ENCODE data around the gene GRIK4.

Gene GRIK4

DNA sequence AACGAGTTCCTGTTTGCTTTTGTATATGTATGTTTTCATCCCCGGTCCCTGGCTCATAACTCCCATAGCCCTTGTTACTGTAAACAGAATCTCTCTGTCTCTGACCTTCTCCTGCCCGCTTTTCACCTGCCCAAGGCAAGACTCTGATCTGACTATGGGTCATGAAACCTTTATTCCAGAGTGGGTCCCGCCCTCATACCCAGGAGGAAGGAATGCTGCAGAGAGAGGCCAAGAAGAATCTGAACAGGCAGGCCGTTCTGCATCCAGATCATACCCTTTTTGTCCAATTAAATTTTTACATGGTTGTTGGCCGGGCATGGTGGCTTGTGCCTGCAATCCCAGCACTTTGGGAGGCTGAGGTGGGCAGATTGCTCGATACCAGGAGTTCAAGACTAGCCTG, 39.6 kb downstream of the GRIK4 start:
- DNase-seq: no peak

DNA sequence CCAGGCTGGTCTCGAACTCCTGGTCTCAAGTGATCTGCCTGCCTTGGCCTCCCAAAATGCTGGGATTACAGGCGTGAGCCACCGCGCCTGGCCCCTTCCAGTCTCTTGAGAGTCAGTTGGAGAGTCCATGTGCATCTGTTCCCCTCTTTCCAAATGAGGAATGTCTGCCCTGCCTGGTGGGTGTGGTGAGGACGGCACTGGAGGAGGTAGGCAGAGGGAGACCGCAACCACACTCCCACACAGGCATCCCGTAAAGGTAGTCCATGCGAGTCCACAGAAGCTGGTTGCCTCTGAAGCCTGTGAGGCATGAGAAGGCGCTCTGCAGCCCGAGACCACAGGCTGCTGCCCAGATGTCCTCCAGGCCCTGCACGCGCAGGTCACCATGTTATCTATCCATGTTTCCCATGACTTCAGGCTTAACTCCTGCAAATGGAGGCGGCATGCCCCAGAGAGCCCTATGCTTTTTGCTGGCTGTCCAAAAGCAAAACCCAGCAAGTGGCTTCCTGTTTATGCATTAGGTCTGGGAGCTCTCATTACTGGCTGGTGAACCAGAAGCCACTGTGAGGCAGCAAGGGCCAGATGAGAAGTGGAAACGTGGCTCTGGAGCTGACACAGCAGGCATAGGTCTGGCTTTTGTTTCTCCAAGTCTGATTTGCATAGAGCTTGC, 43.4 kb downstream of the GRIK4 start:
- DNase-seq: no peak

DNA sequence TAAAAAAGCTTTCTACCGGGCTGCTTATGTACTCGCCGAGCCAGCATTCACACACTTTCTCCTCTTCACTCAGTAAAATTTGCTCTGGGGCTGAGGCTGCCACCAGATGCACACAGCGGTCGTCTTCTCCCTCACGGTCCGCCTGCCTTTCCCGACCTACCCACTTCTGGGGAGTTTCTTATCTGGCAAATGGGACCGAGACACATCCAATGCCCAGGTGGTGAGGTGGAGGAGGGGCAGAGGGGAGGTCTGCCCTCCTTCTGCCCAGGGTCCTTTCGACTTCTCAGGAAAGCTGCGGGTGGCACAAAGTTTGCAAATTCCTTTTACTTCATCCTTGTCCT, 43.9 kb downstream of the GRIK4 start:
- DNase-seq: no peak

DNA sequence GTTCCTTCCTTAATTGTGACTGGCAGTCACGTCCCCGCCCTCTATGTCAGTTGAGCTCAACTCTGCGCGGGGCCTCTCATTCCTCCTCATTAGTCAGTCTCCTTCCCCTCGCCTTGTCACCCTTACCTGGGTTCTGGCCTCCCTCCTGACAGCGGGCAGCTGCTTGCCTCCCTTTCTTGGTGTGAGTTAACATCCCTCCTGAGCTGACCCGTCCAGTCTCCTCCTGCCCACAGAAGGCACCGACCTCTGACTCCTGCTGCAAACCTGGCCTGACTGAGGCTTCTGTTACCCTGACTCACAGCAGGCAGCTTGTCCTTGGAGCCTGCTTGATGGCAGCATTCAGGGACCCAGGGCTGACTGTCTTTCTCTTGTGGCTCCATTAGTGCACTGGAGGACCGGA, 45.2 kb downstream of the GRIK4 start:
- no peak for DNase-seq

DNA sequence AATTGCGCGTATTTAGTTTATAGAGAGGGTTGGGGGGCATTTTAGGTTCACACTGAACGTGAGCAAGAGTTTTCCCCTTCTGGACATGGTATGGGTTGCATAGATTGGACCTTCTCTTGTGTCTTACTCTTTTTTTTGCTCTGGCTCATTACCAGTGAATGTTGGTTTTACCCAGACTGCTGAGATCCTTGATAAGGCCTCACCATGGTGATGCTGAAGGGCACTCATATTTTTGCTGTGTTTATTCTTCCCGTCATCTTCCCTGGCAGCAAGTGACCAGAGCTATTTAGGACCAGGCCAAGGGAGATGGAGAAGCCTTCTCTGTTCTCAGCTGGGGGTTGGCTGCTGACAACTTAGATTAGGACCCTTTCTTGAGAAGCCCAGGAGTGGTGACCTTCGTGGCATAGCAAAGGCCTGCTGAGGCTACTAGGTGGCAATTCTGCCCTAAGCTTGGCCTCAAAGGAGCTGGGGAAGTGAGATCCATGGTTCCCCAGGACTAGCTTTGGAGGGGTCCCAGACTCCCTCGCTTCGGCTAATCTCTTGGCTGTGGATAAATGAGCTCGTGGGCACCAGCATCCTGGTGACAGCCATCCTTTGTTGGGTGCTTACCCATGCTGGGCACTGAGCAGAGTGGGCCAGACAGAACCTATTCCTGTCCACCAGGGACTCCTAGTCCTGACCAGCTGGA, 47.3 kb downstream of the GRIK4 start:
- no peak for DNase-seq

DNA sequence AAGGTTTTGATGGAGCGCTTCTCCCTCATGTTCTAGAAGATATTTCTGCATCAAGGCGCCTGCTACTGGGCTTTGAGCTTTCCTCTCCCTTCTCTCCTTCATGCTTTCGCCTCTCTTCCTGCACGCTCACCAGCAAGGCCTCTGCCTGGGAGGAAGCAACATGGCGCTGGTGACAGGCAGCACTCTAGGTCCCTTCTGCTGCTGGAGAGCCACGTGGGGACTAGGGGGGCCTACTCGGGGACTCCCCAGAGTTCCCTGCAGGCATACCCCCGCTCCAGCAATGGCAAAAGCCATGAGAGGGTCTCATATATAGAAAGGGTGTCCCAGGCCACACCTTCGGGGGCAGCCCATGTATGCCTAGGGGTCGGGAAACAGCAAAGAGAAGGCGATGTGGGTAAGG, 49.7 kb downstream of the GRIK4 start:
- no peak for DNase-seq

DNA sequence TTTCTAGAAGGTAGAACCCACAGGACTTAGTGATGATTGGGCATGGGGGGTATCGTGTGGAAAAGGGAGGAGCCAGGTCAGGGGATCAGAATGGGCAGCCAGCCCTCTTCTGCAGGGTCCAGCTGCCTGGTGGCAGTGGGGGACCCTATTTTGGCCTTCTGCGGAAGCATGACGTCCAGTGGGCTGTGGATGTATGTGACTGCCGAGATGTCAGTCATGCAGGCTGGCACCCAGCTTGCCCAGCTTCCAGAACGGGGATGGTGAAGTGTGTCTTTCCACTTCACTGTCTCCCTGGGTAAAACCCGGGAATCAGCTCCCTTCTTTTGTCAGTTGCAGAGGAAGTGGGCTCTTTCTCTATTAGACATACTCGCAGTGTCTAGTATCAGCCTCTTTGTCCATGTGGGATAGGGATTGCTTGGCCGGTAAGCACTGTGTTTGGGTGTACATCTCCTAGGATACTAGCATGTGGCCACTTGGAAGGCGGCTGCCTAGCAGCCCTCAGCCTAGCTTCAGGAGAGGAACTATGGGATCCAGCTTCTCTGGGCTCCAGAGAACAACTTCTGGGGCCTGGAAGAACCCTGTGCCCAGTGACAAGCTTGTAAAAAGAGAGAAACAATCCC, 51.4 kb downstream of the GRIK4 start:
- no peak for DNase-seq

DNA sequence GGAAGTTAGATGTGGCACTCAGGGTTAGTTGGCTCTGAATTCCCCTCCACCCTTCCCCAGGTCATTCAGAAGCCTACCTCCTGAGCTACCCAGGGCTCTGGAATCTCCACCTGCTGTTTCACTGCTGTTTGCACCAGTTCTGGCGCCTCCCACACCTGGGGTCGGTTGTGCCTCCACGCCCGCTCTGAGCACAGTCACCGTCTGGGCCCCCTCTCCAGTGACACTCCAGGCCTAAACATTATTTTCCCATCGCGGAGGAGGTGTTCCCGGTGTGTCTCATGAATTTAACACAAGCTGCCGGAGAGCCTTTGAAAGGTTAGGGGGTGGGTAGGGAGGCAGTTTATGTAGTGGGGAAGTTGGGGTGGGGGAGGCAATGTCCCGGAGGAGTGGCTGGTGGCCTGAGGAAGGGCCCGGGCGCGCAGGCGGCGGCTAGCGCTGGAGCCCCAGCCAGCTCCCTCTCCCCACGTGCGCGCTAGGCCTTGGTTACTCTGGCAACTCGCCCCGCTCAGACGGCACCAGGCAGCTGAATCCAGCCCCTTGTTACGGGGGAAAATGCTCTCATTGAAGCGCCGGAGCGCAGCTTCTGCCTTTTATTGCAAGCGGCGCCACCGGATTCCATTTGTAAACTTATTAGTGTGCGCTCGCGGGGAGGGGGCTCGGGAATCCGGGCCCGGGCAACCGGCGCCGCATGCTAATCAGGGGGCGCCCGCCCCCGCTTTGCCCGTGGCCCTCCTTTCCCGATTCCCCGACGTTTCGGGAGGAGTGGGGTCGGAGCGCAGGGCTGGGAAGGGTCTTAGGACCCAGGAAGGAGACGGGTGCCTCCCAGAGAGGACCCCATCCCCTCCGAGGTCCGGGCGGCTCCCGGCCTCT, 52.4 kb downstream of the GRIK4 start:
- peak; percentile 6 for DNase-seq

DNA sequence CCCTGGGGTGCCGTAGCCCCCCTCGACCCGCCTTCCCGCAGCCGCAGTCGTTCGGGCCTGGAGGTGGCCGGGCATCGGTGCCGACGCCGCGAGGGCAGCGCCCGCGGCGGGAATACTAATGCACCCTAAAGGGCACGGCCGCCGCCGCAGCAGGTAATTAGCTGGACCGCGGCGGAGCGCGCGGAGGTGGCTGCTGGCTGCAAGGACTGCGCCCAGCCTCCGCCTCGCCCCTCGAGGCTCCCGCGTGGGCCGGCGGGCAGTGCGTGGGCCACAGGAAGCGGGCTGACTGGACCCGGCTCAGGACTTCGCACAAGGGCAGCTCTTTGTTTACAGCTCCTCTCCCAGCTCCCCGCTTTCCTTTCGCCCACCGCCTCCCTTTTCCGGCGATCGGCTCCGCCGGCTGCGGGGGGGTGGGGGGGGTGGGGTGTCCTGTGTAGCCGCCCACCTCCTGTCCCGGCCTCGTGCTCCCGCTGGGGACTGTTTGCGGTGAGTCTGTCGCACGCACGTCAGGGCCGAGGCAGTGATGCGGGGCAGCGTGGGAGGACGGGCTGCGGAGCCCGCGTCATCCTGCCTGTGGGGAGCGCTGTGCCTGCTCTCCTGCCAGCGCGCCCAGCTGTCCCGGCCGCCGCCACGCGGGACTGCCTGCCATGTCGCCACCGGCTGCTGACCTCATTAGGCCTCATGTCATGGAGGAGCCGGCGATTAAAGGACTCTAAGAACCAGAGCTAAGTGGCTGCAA, 53.2 kb downstream of the GRIK4 start:
- DNase-seq: no peak

DNA sequence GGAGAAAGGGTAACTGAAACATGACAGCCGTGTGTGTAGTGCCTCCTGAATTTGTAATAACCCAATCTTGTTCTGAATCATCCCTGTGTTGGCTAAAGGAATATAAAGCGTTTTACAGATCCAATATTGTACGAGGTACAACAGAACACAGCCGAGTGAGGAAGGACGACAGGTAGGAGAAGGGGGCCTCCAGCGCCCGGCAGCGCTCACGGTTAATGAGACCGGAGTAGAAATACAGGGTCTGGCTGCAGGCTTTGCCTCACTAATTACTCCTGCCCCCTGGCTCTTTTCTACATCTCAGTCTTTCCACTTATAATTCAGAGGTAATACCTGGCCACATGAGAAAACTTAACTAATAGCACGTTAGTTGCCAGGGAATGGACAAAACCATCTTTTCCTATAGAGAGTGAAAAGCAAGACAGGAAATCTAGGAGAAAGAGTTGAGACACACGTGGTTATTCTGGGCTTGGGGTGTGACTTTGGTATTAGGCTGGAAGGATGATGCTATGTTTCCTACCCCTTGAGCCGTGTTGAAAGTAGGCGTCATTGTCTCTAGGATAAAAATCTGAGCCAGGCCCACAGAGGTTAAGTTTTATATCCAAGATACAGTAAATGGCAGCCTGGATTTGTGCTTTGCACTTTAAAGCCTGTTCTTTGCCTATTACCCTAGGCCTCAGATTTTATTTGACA, 54.1 kb downstream of the GRIK4 start:
- DNase-seq: no peak

DNA sequence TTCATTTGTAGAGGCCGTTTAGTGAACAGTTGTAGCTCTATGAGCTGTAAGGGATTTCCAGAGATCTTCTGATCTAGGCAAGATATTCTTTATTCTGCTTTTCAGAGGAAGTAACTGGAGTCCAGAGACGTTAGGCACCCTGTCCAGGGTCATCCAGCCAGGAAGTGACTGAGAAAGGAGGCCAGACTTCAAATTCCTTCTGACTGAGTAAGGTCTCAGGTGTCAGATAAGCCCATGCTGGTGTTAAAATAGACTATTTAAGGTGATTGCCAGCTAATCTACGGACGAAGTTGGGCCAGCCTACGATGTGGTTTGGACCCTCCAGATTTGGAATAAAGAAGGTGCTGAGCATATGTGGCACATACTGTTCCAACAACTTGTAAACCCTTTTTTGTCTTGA, 54.6 kb downstream of the GRIK4 start:
- no peak for DNase-seq

DNA sequence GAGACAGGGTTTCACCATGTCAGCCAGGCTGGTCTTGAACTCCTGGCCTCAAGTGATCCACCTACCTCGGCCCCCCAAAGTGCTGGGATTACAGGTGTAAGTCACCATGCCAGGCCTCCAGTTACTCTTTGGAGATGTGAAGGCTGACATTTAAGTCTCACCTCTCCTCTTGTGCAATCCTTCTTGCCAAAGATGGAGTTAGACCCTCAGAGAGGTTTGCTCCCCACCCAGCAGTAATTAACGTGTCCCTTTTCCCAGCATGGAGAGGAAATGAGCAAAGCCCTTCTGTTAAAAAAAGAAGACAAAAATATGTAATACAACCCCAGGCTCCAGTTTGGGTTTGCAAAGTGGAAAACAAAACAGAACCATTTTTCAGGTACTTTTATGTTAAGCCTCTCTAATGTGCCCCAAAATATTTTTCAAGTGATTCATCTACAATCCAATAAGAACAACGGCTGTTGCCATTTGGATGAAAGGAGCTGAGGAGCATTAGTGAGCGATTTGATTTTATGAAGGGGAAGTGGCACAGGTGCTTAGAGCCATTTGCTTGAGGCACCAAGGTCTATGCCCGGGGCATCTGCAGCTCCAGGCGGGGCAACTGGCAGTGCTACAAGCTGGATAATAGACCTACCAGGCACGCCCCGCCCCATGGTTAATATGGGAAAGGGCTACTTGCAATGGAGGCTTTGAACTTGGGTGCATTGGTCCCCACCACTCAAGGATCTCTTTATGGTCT, 57.2 kb downstream of the GRIK4 start:
- no peak for DNase-seq

DNA sequence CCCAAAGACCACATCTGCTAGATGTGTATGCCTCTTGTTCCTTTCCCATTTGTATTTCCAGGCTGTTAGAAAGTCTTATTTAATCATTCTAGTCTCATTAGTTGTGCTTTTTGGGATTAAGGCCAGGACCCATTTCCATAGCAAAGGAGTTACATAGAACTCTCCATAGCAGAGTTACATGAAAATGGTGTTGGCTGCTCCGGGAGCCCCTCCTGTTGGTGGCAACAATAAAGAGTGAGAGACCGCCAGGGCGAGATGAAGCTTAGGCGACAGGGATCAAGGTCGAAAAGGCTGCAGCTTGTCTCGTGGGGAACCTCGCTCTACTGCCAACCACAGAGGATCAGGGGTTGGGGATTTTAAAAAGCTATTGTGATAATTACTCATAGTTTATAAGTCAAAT, 58.3 kb downstream of the GRIK4 start:
- no peak for DNase-seq

DNA sequence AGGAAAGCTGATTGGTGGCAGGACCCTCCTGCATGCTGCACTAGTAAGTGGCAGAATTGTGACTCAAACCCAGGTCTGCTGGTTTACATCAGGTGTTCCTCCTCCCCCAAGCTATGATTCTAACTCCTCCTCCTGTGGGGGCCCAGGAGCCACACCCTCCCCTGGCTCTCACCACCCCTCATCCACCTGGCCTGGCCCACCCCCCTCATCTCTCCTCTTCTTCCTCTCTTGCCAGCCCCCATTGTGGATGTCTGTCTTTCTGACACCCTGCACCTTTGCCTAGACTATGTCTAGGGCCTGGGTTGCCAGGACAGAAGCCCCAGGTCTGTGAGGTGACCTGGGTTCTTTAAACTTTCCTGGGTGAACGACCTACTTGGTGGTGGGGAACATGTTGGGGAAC, 59.9 kb downstream of the GRIK4 start:
- no peak for DNase-seq

DNA sequence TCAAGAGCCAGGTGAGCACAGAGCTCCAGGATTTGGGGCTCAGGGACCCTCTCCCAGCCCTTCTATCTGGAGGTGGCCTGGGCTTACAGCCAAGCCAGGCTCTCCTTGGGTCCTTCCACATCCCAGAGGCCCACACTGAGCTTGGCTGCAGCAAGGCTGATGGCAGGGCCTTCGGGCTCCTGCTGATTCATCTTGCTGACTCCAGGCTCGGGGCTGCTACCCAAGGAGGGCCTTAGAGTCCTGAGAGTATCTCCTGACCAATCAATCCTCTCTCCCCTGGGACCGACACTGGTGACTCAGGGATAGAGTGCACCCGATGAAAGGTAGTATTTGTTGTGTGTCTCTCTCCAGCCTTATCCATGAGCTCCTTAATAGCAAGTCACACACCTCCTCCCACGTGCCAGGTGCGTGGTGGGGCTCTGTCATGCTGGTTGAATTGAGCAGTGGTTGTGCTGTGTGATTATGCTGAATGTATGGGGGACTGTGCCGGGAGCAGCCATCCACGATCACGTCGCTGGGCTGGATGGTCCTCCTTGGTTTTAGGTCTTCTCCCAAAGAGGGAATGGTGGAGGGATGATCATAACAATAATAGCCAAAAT, 62.3 kb downstream of the GRIK4 start:
- no peak for DNase-seq

DNA sequence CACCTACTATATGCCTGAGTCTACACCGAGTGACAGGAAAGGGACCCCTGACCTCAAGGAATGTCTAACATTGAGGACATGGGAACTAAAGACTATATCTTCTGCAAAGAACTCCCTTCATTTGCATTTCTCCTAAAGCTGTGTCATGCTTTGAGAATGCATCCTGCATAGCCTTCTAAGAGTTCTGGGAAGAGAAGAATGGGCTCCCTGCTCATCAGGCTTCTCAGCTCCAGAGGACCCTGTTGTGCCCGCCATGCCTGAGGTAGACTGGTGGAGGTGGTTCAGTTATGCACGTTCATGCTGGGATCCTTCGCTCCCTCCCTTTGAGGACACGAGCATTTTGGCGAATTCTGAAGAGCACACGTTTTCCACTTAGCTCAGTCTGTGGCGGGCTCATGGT, 63.3 kb downstream of the GRIK4 start:
- no peak for DNase-seq

DNA sequence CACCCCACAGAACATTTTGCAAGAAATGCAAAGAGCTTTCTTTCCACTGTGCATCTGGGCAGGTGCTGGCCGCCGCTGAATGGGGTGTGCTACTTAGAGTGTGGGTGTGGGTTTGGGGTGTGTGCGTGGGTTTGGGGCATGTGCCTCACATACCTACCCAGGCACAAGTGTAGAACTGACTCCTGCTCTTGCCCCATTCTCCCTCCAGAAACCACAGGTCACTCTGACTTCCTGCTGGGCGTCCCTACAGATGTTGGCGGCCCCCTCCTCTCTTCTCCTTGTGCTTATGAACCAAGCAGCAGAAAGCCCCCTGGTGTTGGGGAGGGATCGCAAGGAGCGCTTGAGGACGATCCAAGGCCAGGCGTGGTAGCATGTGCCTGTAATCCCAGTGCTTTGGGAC, 63.9 kb downstream of the GRIK4 start:
- DNase-seq: no peak

DNA sequence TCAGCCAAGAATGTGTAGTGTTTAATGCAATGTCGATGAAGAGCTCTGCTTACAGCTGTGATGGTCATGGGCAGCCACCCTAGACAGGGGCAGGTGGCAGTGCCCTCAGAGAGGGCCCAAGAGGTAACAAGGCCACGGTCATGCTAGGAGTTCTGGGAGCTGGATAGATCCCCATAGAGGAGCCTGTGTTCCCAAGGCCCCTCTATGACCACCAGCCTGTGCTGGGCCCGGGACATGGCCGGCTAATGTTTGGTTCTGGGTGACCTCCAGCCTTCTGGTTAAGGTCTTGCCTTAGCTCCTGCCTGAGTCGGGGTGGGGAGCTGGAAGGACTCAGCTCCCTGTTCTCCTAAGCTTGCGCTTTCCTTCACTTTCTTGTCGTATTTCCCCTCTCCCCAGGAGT, 65.1 kb downstream of the GRIK4 start:
- DNase-seq: no peak

DNA sequence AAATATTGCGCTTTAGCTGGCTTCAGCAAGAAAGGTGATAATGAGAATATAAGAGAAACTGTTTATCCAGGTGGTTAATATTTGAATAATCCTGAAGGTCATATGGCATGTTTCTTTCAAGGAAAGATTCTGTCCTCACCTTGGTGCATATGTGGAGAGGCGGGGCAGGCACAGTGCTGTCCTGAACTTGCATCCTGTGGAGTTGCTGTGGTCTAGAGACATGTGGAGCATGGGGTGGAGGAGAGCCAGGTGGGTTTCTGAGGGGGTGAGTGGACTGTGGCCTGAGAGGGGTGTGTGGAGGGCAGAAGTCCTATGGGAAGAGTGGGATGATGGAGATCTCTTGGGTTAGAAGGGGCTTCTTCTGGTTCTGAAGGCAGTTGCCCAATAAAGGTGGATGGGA, 65.5 kb downstream of the GRIK4 start:
- DNase-seq: no peak

DNA sequence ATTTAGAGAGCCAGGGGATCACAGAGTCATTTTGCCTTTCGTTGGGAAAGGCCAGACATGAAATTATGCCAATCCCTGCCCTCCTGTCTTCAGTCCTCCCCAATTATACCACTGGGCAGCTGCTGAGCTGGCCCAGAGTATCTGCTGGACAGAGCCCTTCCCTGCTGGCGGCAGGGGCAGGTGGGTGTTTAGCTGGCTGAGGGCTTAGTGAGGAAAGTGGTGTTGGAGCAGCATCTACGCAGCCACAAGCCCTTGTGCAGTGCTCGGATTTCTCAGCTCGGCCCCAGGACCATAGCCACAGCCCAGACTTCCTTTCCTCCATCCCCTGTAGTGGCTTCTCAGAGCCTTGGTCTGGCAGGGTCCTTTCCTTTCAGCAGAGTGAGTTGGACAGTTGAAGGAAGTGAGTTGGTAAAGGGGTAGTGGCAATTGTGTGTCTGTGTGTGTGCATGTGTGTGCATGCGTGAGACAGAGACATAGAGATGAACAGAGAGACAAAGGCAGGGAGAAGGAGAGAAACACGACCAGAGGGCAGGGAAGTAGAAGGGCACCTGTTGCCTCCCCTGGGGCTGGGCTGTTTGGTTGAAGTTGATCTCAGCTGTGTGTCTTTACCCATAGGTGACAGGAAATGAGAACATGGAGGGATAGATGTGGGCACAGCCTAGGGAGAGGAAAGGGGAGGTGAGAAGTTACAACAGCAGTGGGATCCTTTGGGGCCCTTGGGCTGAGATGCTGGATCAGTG, 66.2 kb downstream of the GRIK4 start:
- DNase-seq: no peak
